ENCODE data around the gene SLC9A5.

The SLC9A5 gene

GRCh38 chr16:67257486-67258160, 8.8 kb downstream of the SLC9A5 start:
- no peak for TF ChIP-seq SPI1 (IDR thresholded peaks at IDR 0.05; ENCODE audit: borderline replicate concordance, low read depth)
- TF ChIP-seq, protein P1, sequence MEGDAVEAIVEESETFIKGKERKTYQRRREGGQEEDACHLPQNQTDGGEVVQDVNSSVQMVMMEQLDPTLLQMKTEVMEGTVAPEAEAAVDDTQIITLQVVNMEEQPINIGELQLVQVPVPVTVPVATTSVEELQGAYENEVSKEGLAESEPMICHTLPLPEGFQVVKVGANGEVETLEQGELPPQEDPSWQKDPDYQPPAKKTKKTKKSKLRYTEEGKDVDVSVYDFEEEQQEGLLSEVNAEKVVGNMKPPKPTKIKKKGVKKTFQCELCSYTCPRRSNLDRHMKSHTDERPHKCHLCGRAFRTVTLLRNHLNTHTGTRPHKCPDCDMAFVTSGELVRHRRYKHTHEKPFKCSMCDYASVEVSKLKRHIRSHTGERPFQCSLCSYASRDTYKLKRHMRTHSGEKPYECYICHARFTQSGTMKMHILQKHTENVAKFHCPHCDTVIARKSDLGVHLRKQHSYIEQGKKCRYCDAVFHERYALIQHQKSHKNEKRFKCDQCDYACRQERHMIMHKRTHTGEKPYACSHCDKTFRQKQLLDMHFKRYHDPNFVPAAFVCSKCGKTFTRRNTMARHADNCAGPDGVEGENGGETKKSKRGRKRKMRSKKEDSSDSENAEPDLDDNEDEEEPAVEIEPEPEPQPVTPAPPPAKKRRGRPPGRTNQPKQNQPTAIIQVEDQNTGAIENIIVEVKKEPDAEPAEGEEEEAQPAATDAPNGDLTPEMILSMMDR (IDR thresholded peaks at IDR 0.05; ENCODE audit: insufficient read depth, low read length), result no peak
- no peak for TF ChIP-seq GABPA (IDR thresholded peaks at IDR 0.05; ENCODE audit: low read depth)
- no peak for TF ChIP-seq REST (IDR thresholded peaks at IDR 0.05; ENCODE audit: insufficient replicate concordance, low read depth)
- TF ChIP-seq POLR2AphosphoS5 (IDR thresholded peaks at IDR 0.05; ENCODE audit: low read depth), result no peak

GRCh38 chr16:67258161-67258835, 9.5 kb downstream of the SLC9A5 start:
- TF ChIP-seq, protein P1 (IDR thresholded peaks at IDR 0.05; ENCODE audit: insufficient read depth, low read length), result no peak
- TF ChIP-seq SPI1 (IDR thresholded peaks at IDR 0.05; ENCODE audit: borderline replicate concordance, low read depth), result no peak
- TF ChIP-seq POLR2AphosphoS5 (IDR thresholded peaks at IDR 0.05; ENCODE audit: low read depth), result no peak
- TF ChIP-seq REST (IDR thresholded peaks at IDR 0.05; ENCODE audit: insufficient replicate concordance, low read depth), result no peak
- TF ChIP-seq GABPA (IDR thresholded peaks at IDR 0.05; ENCODE audit: low read depth), result no peak
- no peaks in the 10 kb centered on the region for H3K27me3 ChIP-seq (ENCODE audit: insufficient read depth, poor library complexity, severe bottlenecking)
- no peak overlapping the region for H3K4me3 ChIP-seq (replicated peaks; ENCODE audit: insufficient read depth, low read length)
- no peak for DNase-seq (ENCODE audit: low read depth in 1 of 2, low spot score in 1 of 2)
- no peak overlapping the region for H3K27ac ChIP-seq (replicated peaks)

More at GRCh38 chr16:67257486-67258160, 8.8 kb downstream of the SLC9A5 start:
- H3K27me3 ChIP-seq (ENCODE audit: insufficient read depth, poor library complexity, severe bottlenecking), result no peaks in the 10 kb centered on the region
- H3K27ac ChIP-seq (replicated peaks), result no peak overlapping the region
- no peak overlapping the region for H3K4me3 ChIP-seq (replicated peaks; ENCODE audit: insufficient read depth, low read length)
- no peak for DNase-seq (ENCODE audit: low read depth in 1 of 2, low spot score in 1 of 2)

GRCh38 chr16:67259705-67260104, 10.9 kb downstream of the SLC9A5 start:
- Histone ChIP-seq H3K4me3 (replicated peaks; ENCODE audit: insufficient read depth, low read length) (no peak overlapping the region), H3K27me3 (ENCODE audit: insufficient read depth, poor library complexity, severe bottlenecking) (no peaks in the 10 kb centered on the region), H3K27ac (replicated peaks) (no peak overlapping the region)
- no peak for DNase-seq (ENCODE audit: low read depth in 1 of 2, low spot score in 1 of 2)
- TF ChIP-seq GABPA (IDR thresholded peaks at IDR 0.05; ENCODE audit: low read depth) (no peak), REST (IDR thresholded peaks at IDR 0.05; ENCODE audit: insufficient replicate concordance, low read depth) (no peak), POLR2AphosphoS5 (IDR thresholded peaks at IDR 0.05; ENCODE audit: low read depth) (no peak), SPI1 (IDR thresholded peaks at IDR 0.05; ENCODE audit: borderline replicate concordance, low read depth) (no peak)
- TF ChIP-seq, protein P1 (IDR thresholded peaks at IDR 0.05; ENCODE audit: insufficient read depth, low read length), result no peak

Data from HL-60 (cell line).